Erythroblast (primary cell): ENCODE measurements around the gene ACTBL2.

ENCODE experiments used
- GATA1 ChIP-seq: IDR thresholded peaks from 2 replicates; pipeline ENCODE4 v1.6.1; 2011; ENCODE audit warnings: low read depth, mild to moderate bottlenecking, control low read depth, low read length, moderate library complexity
- POLR2A ChIP-seq: IDR thresholded peaks from 2 replicates; pipeline ENCODE4 v1.6.1; 2011; ENCODE audit warnings: mild to moderate bottlenecking, low read length

DNA sequence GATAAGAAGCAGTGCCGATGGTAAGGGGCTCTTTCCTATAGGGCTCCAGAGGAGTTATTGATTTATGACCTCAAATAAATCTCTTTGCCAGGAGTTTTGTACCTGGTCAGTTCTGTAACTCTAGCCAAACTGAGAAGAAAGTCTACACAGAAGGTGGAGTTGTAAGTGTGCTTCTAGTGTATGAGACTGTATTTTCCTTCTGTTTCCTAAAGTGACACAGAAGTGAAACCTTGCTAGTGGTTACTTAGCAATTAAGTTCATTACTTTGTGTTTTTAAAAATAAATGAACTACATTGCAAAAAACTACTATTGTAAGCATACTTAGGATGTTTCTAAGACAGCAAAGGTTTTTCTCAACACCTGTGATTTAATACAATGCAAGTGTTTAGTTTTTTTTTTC, 48.7 kb upstream of the ACTBL2 start:
- TF ChIP-seq POLR2A, result no peak
- TF ChIP-seq GATA1, result no peak
